A204.1 (cell line): ENCODE measurements around the gene DSCAM.

Experiments used
- FAIRE-seq: peaks from 2 replicates; lab custom pipeline; 2012; peaks lifted over from hg19 to GRCh38; lab: Jason Lieb, UNC

DSCAM gene

GRCh38 chr21:40166291-40166843 lies 680.6 kb downstream of the DSCAM start:
- no peak for FAIRE-seq

DNA sequence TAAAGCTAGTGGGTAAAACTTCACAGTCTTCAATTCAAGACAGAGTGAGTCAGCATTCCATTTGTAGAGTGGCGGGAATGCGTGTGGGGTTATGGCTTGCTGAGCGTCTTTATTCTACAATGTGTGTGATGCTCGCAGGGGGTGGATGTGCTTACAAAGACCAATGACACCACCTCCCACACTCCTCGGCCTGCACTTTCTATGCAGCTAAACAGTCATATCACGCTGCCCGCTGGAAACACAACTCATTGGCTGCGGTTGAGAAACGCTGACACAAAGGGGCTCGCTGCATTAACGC lies 681.2 kb downstream of the DSCAM start:
- no peak for FAIRE-seq

GRCh38 chr21:40164905-40165772 lies 681.8 kb downstream of the DSCAM start:
- FAIRE-seq, result no peak

GRCh38 chr21:40162075-40162474 lies 684.9 kb downstream of the DSCAM start:
- no peak for FAIRE-seq

GRCh38 chr21:40160911-40161310 lies 686.0 kb downstream of the DSCAM start:
- no peak for FAIRE-seq

- FAIRE-seq, result no peak
Observed at GRCh38 chr21:40158366-40158765, 688.6 kb downstream of the DSCAM start.

DNA sequence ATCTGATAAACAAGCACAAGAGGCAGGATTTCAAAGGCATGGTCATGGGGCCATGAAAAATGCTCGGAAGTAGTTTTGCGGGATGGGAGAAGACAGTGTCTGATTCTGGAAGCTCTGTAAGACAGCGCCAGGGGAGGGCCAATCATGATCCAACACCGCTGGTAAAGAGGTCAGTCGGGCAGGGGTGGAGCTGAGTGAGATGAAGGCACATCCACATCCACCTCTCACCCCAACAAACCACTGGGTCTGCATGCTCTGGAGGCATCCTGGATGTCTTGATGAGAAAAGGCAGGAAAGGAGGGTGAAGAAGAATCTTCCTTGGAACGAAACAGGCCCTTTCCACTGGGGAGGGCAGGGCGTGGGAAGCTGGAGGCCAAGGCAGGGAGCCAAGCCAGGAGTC lies 691.4 kb downstream of the DSCAM start:
- no peak for FAIRE-seq

DNA sequence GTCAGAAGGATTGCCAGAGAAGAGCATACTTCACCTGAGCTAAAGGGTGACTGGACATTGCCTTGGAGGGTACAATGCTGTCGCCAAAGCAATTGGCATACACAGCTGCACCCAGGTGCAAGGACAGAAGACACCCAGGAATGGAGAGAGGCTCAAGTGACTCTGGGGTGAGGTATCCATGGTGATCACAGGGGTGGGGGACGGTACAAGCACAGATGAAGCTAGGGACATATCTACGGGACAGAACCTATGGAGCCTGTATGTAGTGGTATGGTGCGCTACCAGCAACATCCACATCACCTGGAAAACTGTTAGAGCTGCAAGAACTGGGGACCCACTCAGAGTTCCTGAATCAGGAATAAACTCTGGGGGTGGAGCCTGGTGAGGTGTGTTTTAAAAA lies 693.6 kb downstream of the DSCAM start:
- FAIRE-seq, result no peak

DNA sequence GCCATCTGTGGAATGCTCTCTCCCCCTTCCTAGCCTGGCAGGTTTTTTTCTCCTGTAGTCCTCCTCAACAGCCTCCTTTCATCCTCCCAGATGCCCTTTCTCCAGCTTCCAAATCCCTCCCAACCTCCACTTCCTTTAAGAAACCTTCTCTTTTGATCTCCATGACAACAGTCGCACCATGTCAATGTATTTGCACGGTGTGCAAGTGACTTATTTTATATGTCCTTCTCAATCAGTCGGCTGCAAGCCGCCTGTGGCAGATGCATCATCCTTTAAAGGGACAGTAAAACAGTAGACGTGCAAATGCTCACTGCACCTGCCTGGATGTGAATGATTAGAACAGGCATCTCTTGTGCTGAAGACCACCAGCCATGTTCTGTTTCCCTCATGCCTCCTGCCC lies 694.5 kb downstream of the DSCAM start:
- no peak for FAIRE-seq

DNA sequence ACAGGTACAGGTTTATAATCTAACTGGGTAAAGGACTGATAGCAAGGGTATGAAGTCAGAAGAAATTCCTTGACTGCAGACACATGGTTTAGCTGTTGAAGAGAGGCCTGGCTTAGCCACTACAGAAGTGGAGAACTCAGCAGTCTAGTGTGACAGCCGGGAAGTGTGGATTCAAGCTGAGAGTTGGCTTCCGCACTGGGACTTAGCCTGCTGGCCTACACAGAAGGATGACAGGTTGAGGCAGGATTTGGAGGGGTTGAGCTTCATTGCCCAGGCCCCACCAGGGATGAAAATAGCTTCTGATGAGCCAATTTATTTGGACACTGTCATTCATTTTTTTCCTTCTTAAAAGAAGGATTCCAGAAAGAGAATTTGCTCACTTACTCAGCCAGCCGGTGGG lies 695.3 kb downstream of the DSCAM start:
- no peak for FAIRE-seq

DNA sequence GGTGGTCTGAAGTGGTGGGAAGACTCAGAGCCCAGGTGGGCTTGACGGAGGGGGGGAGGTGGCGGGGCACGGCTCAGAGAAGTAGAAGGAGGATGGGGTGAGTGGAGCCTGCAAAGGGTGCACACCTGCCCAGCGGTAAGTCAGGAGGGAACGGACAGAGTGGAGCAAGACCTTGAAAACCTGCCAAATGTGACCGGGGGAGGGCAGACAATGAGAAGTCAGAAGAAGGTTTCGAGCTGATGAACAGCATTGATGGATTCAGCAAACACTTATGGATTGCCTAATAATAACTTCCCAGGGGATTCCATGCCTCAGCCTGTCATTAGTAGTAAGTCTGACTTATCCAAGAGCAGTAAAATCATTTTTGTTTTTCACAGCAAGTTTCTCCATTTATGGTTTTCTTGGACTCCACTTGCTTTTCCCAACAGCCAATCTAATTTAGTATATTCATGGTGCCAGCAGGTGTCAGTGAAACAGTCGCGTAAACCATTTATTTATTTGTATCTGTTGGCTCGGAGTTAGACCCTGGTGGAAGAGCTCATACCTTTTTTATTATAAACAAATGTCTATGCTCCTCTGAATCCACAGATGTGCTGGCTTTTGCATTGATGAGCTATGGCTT lies 700.6 kb downstream of the DSCAM start:
- FAIRE-seq, result no peak

GRCh38 chr21:40143822-40144525 lies 703.0 kb downstream of the DSCAM start:
- FAIRE-seq, result peak; percentile 91

DNA sequence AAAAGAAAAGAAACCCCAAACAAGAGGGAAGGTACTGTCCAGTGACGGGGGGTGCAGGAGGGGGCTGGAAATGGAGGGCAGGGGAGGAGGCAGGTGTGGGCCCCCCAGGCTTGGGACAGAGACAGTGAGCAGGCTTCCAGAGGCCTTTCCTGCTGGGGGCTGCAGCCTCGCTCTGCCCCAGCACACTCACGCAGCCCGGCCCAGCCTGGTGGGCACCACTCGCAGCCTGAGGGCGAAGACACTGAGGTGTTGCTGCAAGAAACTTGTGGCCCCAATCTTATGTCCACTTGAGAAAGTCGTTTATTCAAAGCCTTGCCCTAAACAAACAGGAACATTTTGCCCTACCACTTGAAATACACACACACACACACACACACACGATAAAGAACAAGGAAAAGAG lies 705.3 kb downstream of the DSCAM start:
- FAIRE-seq, result no peak

DNA sequence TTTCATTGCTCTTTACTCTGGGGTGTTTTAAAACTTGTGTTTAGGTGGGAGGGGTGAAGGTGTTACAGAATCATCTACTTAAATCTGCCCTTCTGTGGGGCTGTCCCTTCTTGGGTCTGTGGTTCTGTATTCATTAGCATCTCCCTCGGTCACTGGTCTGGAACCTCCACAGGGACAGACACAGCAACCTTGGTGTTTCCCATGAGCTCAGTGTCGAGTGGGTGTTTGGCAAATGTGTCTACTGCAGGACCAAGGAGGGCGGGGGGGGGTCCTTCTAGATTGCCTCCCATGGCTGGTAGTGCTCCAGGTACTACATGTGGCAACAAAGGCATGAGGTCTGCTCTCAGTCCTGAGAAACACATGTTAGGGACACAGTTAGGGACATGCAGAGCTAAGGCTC lies 706.3 kb downstream of the DSCAM start:
- no peak for FAIRE-seq

DNA sequence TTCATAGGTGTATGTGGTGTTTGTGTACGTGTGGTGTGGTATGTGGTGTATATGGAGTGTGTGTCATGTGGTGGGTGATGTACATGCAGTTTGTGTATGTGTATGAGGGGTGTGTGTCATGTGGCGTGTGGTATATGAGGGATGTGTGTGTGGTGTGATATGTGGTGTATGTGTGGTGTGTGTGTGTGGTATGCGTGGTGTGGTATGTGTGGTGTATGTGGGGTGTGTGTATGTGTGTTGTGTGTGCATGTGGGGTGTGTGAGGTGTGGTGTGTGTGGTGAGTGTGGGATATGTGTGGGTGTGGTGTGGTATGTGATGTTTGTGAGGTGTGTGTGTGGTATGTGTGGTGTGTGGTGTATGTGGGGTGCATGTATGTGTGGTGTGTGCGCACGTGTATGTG lies 707.3 kb downstream of the DSCAM start:
- FAIRE-seq, result no peak

DNA sequence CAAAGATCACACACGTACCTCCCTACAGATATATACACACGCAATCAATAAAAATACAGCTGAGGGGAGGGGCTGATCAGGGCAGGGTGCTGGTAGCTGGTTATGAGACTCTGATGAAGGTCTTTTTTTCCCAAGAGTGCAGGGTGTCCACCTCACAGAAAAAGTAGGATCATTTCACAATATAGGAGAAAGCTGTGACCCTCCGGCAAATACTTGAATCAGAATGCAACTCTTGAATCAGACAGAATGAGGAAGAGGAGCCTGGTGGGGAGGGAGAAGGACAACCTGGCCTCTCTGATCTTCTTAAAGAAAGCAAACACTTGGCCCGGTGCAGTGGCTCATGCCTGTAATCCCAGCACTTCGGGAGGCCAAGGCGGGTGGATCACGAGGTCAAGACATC lies 710.4 kb downstream of the DSCAM start:
- FAIRE-seq, result no peak

DNA sequence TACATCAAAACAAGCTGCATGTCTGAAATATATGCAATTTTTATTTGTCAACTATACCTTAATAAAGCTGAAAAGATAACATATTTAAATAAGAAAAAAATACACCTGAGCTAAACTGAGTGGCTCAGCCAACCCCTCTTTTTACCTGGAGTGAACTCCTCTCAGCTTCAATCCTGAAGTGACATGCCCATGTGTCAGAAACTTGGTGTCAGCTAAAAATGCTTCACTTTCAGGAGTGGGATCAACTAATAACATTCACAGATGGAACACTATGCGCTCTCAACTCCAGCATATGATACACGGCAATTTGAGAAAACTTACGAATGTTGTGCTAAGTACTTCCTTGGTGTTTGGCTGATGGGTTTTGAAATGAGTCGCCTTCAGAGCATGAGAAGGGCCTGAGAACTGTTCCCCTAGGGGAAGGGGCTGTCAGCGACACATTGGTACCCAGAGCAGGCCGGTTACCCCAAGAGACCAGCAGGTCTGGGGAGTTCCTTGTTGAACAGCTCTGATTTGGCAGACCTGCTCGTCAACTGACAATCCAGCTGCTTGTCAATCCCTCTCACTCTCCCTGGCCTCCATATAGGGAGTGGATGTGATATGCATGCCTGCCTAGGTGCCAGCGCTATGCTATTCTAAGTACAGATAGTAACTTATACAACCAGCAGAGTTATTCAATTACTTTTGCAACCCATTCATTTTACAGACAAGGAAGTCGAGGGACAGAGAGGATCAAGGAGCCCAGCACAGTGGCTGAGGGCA lies 712.0 kb downstream of the DSCAM start:
- no peak for FAIRE-seq

- no peak for FAIRE-seq
Observed at GRCh38 chr21:40130476-40130875, 716.5 kb downstream of the DSCAM start.

GRCh38 chr21:40129809-40130208 lies 717.1 kb downstream of the DSCAM start:
- no peak for FAIRE-seq

- no peak for FAIRE-seq
Observed at GRCh38 chr21:40128891-40129290, 718.1 kb downstream of the DSCAM start.

DNA sequence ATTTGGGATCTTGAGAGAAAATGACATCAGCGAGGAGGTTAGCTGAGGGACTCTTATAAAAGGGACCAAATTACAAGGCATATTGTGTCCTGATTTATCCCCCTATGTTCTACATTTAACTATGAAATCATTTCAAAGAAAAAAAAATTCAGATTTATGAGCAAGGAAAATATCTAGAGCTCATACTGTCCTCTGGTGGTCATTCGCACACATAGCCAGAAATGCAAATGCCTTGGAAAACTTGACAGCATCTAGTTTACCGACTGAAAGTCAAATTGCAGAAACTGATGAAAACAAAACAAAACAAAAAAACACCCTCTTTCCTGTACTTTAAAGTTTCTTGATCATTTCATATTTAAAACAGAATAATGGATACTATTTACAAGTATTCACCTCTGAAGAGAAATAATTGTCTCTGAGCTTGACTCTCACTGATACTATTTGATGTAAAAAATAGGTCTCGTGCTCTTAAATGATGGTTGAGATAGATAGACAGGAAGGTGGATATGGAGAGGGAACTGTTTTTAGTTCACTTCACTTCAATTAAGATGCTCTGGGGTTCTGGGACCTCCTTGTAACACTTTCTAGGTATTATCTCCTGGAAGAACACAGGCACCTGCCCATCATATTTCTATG lies 725.9 kb downstream of the DSCAM start:
- peak; percentile 76 for FAIRE-seq

DNA sequence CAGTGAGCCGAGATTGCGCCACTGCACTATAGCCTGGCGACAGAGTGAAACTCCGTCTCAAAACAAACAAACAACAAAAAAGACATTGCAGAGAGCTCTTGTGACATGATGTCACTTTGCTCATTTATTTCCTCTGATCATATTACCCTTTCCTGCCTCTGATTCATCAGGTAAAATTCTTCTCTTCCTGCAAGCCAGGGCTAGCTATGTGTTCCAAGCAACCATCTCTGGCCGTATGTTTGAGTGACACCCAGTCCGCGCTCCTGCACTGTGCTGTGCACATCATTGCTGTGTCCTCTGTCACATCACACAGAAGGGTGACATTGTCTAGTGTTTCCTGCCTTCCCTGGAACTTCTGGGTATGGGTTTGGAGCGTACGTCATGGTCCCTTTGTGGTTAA lies 728.4 kb downstream of the DSCAM start:
- no peak for FAIRE-seq
